GM21381 (cell line): Measurements from ENCODE around the gene MYLK.

Source experiments
- ATAC-seq: cut with Tn5 transposase; IDR thresholded peaks from one replicate; pipeline ENCODE4 v1.9.1; 2021; ENCODE audit warnings: mild to moderate bottlenecking, moderate library complexity; ENCODE audit not compliant: unreplicated experiment

Gene MYLK

GRCh38 chr3:123653221-123653682, 230.9 kb downstream of the MYLK start:
- no peak for ATAC-seq

GRCh38 chr3:123652342-123652984, 231.7 kb downstream of the MYLK start:
- no peak for ATAC-seq

GRCh38 chr3:123651449-123652341, 232.4 kb downstream of the MYLK start:
- ATAC-seq, result no peak

GRCh38 chr3:123650101-123650500, 234.0 kb downstream of the MYLK start:
- ATAC-seq, result no peak

GRCh38 chr3:123648696-123649405, 235.3 kb downstream of the MYLK start:
- ATAC-seq, result no peak

GRCh38 chr3:123644358-123644757, 239.8 kb downstream of the MYLK start:
- no peak for ATAC-seq

- ATAC-seq, result no peak
Measured at GRCh38 chr3:123642957-123643330, 241.2 kb downstream of the MYLK start.

GRCh38 chr3:123642182-123642956, 241.8 kb downstream of the MYLK start:
- ATAC-seq, result peak; percentile 80

- no peak for ATAC-seq
Measured at GRCh38 chr3:123641505-123641904, 242.6 kb downstream of the MYLK start.

GRCh38 chr3:123640740-123641462, 243.2 kb downstream of the MYLK start:
- ATAC-seq, result no peak

- ATAC-seq, result no peak
Measured at GRCh38 chr3:123640311-123640710, 243.8 kb downstream of the MYLK start.

- no peak for ATAC-seq
Measured at GRCh38 chr3:123638936-123639689, 245.0 kb downstream of the MYLK start.

GRCh38 chr3:123637841-123638240, 246.3 kb downstream of the MYLK start:
- ATAC-seq, result no peak

GRCh38 chr3:123637131-123637530, 247.0 kb downstream of the MYLK start:
- no peak for ATAC-seq

- no peak for ATAC-seq
Measured at GRCh38 chr3:123636431-123636841, 247.7 kb downstream of the MYLK start.

GRCh38 chr3:123635717-123636116, 248.4 kb downstream of the MYLK start:
- ATAC-seq, result no peak

- no peak for ATAC-seq
Measured at GRCh38 chr3:123635217-123635616, 248.9 kb downstream of the MYLK start.

GRCh38 chr3:123634149-123635051, 249.7 kb downstream of the MYLK start:
- ATAC-seq, result no peak
